ENCODE measurements around the gene ZNF544.

The ZNF544 gene

DNA sequence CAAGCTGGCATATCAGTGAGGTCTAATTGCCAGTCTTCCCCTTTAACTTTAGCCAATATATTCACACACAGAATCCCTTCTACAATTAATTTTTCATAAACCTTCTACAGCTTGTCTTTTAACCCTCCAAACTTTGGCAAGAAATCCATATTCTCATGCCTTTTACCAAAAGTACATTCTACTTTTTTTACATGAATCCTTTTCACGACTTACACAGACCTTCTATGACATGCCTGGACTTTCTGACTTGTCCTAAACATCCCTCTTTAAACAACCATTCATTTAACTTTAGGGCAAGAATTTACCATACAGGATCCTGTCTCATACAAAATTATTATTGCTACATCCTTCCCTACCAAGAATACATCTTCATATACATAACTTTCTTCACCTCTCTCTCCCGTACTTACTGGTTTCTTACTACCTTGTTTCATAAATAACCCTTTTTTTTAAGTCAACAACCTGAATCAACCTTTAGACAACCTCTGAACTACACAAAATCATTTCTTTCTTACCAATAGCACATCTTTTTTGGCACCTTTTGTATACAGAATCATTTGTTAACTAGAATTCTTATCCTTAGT is 23.5 kb downstream of the ZNF544 start:
- peaks cover 18% of the 10 kb centered on the region for H3K9me3 ChIP-seq (ENCODE audit: control insufficient read depth, insufficient read depth, low read depth, low read length)
- POLR2A ChIA-PET: no interaction called here
- H3K36me3 ChIP-seq (ENCODE audit: control insufficient read depth in 2 of 2, insufficient read depth in 1 of 2, low read length in 2 of 2): peaks cover 69 to 95% of the 10 kb centered on the region in 2 experiments
- TF ChIP-seq ZNF311 (tag by site-specific recombination; IDR thresholded peaks at IDR 0.05; ENCODE audit: borderline replicate concordance): peak; percentile 93; the same call in 1 of the 2 replicates
- no peak for TF ChIP-seq ZNF785 (tag by site-specific recombination; IDR thresholded peaks at IDR 0.05)
- no peak for TF ChIP-seq ZNF843 (tag by site-specific recombination; IDR thresholded peaks at IDR 0.05)
- TF ChIP-seq SCRT2 (tag by site-specific recombination; IDR thresholded peaks at IDR 0.05): no peak
- TF ChIP-seq, protein P1, sequence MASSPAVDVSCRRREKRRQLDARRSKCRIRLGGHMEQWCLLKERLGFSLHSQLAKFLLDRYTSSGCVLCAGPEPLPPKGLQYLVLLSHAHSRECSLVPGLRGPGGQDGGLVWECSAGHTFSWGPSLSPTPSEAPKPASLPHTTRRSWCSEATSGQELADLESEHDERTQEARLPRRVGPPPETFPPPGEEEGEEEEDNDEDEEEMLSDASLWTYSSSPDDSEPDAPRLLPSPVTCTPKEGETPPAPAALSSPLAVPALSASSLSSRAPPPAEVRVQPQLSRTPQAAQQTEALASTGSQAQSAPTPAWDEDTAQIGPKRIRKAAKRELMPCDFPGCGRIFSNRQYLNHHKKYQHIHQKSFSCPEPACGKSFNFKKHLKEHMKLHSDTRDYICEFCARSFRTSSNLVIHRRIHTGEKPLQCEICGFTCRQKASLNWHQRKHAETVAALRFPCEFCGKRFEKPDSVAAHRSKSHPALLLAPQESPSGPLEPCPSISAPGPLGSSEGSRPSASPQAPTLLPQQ (tag by site-specific recombination; IDR thresholded peaks at IDR 0.05): no peak
- no peak for TF ChIP-seq ZNF776 (tag by site-specific recombination; IDR thresholded peaks at IDR 0.05; ENCODE audit: borderline replicate concordance)
- 0 out of 2 replicates have a peak, but pooled peaks have one; percentile 36 for TF ChIP-seq ZNF184 (tag by site-specific recombination; IDR thresholded peaks at IDR 0.05)
- TF ChIP-seq ZNF610 (tag by site-specific recombination; IDR thresholded peaks at IDR 0.05; ENCODE audit: borderline replicate concordance): 0 out of 2 replicates have a peak, but pooled peaks have one; percentile 52
- TF ChIP-seq ZNF223 (tag by site-specific recombination; IDR thresholded peaks at IDR 0.05): no peak
- TF ChIP-seq, protein P2, sequence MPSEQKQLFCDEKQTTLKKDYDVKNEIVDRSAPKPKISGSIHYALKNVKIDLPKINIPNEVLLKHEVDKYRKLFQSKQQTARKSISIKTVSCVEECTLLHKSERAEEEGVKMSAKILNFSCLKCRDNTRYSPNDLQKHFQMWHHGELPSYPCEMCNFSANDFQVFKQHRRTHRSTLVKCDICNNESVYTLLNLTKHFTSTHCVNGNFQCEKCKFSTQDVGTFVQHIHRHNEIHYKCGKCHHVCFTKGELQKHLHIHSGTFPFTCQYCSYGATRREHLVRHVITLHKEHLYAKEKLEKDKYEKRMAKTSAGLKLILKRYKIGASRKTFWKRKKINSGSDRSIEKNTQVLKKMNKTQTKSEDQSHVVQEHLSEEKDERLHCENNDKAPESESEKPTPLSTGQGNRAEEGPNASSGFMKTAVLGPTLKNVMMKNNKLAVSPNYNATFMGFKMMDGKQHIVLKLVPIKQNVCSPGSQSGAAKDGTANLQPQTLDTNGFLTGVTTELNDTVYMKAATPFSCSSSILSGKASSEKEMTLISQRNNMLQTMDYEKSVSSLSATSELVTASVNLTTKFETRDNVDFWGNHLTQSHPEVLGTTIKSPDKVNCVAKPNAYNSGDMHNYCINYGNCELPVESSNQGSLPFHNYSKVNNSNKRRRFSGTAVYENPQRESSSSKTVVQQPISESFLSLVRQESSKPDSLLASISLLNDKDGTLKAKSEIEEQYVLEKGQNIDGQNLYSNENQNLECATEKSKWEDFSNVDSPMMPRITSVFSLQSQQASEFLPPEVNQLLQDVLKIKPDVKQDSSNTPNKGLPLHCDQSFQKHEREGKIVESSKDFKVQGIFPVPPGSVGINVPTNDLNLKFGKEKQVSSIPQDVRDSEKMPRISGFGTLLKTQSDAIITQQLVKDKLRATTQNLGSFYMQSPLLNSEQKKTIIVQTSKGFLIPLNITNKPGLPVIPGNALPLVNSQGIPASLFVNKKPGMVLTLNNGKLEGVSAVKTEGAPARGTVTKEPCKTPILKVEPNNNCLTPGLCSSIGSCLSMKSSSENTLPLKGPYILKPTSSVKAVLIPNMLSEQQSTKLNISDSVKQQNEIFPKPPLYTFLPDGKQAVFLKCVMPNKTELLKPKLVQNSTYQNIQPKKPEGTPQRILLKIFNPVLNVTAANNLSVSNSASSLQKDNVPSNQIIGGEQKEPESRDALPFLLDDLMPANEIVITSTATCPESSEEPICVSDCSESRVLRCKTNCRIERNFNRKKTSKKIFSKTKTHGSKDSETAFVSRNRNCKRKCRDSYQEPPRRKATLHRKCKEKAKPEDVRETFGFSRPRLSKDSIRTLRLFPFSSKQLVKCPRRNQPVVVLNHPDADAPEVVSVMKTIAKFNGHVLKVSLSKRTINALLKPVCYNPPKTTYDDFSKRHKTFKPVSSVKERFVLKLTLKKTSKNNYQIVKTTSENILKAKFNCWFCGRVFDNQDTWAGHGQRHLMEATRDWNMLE (tag by site-specific recombination; conservative IDR thresholded peaks at IDR 0.05; ENCODE audit: low read depth): peak; percentile 63
- TF ChIP-seq, protein P3, sequence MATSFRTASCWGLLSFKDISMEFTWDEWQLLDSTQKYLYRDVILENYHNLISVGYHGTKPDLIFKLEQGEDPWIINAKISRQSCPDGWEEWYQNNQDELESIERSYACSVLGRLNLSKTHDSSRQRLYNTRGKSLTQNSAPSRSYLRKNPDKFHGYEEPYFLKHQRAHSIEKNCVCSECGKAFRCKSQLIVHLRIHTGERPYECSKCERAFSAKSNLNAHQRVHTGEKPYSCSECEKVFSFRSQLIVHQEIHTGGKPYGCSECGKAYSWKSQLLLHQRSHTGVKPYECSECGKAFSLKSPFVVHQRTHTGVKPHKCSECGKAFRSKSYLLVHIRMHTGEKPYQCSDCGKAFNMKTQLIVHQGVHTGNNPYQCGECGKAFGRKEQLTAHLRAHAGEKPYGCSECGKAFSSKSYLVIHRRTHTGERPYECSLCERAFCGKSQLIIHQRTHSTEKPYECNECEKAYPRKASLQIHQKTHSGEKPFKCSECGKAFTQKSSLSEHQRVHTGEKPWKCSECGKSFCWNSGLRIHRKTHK (tag by site-specific recombination; IDR thresholded peaks at IDR 0.05): peak; percentile 39; the same call in 1 of the 2 replicates
- TF ChIP-seq, protein P4, sequence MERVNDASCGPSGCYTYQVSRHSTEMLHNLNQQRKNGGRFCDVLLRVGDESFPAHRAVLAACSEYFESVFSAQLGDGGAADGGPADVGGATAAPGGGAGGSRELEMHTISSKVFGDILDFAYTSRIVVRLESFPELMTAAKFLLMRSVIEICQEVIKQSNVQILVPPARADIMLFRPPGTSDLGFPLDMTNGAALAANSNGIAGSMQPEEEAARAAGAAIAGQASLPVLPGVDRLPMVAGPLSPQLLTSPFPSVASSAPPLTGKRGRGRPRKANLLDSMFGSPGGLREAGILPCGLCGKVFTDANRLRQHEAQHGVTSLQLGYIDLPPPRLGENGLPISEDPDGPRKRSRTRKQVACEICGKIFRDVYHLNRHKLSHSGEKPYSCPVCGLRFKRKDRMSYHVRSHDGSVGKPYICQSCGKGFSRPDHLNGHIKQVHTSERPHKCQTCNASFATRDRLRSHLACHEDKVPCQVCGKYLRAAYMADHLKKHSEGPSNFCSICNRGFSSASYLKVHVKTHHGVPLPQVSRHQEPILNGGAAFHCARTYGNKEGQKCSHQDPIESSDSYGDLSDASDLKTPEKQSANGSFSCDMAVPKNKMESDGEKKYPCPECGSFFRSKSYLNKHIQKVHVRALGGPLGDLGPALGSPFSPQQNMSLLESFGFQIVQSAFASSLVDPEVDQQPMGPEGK (tag by site-specific recombination; IDR thresholded peaks at IDR 0.05): no peak
- TF ChIP-seq ZNF157 (tag by site-specific recombination; IDR thresholded peaks at IDR 0.05): peak; percentile 11; the same call in 1 of the 2 replicates
- TF ChIP-seq SETDB1 (IDR thresholded peaks at IDR 0.05; ENCODE audit: insufficient read length, low read length): peak; percentile 100
- 0 out of 2 replicates have a peak, but pooled peaks have one; percentile 29 for TF ChIP-seq ZNF416 (tag by site-specific recombination; IDR thresholded peaks at IDR 0.05)
- no peak for TF ChIP-seq ZSCAN16 (tag by site-specific recombination; IDR thresholded peaks at IDR 0.05)
- TF ChIP-seq ZNF558 (tag by site-specific recombination; IDR thresholded peaks at IDR 0.05): 0 out of 2 replicates have a peak, but pooled peaks have one; percentile 31
- TF ChIP-seq SP7 (tag by site-specific recombination; IDR thresholded peaks at IDR 0.05): 0 out of 2 replicates have a peak, but pooled peaks have one; percentile 38
- no peak for TF ChIP-seq ZNF112 (tag by site-specific recombination; IDR thresholded peaks at IDR 0.05)
- 0 out of 2 replicates have a peak, but pooled peaks have one; percentile 28 for TF ChIP-seq ZNF133 (tag by site-specific recombination; IDR thresholded peaks at IDR 0.05)
- TF ChIP-seq TRIM28 (IDR thresholded peaks at IDR 0.05; ENCODE audit: borderline replicate concordance, low read length): peak; percentile 99
- TF ChIP-seq ZNF529 (tag by site-specific recombination; IDR thresholded peaks at IDR 0.05; ENCODE audit: insufficient replicate concordance): peak; percentile 74
- 0 out of 2 replicates have a peak, but pooled peaks have one; percentile 12 for TF ChIP-seq ZNF169 (tag by site-specific recombination; IDR thresholded peaks at IDR 0.05)
- no peak for TF ChIP-seq ZNF274 (IDR thresholded peaks at IDR 0.05; ENCODE audit: low read length)
- no peak for TF ChIP-seq ZNF274 (tag by site-specific recombination; IDR thresholded peaks at IDR 0.05; ENCODE audit: borderline replicate concordance)
- TF ChIP-seq, protein P5, sequence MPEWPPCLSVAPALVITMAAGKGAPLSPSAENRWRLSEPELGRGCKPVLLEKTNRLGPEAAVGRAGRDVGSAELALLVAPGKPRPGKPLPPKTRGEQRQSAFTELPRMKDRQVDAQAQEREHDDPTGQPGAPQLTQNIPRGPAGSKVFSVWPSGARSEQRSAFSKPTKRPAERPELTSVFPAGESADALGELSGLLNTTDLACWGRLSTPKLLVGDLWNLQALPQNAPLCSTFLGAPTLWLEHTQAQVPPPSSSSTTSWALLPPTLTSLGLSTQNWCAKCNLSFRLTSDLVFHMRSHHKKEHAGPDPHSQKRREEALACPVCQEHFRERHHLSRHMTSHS (tag by site-specific recombination; IDR thresholded peaks at IDR 0.05): no peak
- TF ChIP-seq ZNF510 (tag by site-specific recombination; IDR thresholded peaks at IDR 0.05; ENCODE audit: insufficient replicate concordance): peak; percentile 70
- TF ChIP-seq ZNF792 (tag by site-specific recombination; IDR thresholded peaks at IDR 0.05): no peak

More for the DNA sequence above, 23.5 kb downstream of the ZNF544 start:
- no peak overlapping the region for H3K4me3 ChIP-seq (ENCODE audit: low read depth, low read length)
- no peak overlapping the region for H3K27ac ChIP-seq (ENCODE audit: extremely low read depth, low read depth, low read length)
- CTCF ChIA-PET: no interaction called here
- H3K4me1 ChIP-seq (ENCODE audit: control insufficient read depth, insufficient read depth, low read length): no peaks in the 10 kb centered on the region

All from HEK293 (cell line).